GM12892 (cell line): ENCODE data around the gene HOXA3.

ENCODE experiments used
- POLR2A ChIP-seq: IDR thresholded peaks from 2 replicates; pipeline ENCODE4 v1.6.1; 2011; ENCODE audit warnings: low read depth, low read length, control low read depth
- POLR2AphosphoS5 ChIP-seq: IDR thresholded peaks from 2 replicates; pipeline ENCODE4 v1.6.1; 2011; ENCODE audit warnings: low read depth, low read length, control low read depth
- TAF1 ChIP-seq: IDR thresholded peaks from 2 replicates; pipeline ENCODE4 v1.6.1; 2011; ENCODE audit warnings: low read depth, mild to moderate bottlenecking, control low read depth, low read length, borderline replicate concordance

DNA sequence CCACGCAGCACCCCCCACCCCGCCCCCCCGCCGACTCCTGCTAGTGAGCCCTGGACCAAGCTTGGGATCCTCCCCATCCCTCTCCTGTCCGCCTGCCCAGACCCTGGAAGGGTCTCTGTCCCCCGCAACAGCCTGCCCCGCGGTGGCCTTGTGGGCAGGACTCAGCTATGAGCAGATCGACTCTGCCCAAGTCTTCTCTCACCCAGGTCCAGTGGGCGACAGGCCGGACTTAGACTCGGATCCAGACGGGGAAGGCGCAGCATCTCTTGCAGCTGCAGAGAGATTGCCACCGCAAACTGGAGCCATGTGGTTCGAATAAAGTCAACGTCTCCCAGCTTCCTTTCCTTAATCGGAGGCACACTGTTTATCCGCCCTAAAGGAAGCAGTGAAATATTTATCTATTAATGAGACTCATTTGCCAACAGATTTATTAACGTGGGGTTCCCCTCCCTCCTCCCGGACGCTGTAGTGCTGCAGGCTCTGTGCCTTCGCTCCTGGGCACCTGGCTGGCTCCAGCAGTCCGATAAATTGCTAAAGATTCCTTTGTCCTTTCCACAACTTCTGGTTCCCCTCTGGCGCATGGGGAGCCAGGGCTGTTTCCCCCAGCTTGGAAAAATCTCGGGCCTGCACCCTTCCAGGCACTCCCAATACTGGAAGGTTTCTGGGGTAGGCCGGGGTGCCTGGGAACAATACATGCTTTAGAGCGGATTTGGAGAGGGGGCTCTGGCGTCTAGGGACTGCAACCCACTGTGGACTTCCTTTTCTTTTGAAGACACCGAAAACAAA lies 4.7 kb upstream of the HOXA3 start:
- TF ChIP-seq POLR2AphosphoS5: no peak
- no peak for TF ChIP-seq POLR2A
- TF ChIP-seq TAF1: no peak
